HG03342 (cell line): ENCODE measurements around the gene FRAT2.
A peak's percentile ranks its signal among the peaks of the same experiment; 100 is the strongest.
"Not testable (repeated sequence)": the region's sequence is repeated elsewhere in the genome, so short reads cannot be mapped to it uniquely, and the experiment has no call there.

Experiments
- ATAC-seq: cut with Tn5 transposase; IDR thresholded peaks from one replicate; pipeline ENCODE4 v1.9.1; 2021; ENCODE audit warnings: mild to moderate bottlenecking, moderate library complexity; ENCODE audit not compliant: unreplicated experiment

FRAT2 gene

GRCh38 chr10:97292862-97293198 is 41.7 kb downstream of the FRAT2 start:
- ATAC-seq = no peak

GRCh38 chr10:97292097-97292861 is 42.2 kb downstream of the FRAT2 start, which contains the start of gene ARHGAP19:
Gene ARHGAP19, minus strand, starts transcription at chr10:97292637. Its CDS starts 10 bp downstream, at chr10:97292627.
- ATAC-seq = peak; percentile 95

- ATAC-seq = no peak
Measured at GRCh38 chr10:97291357-97292096, 43.0 kb downstream of the FRAT2 start.

- not testable (repeated sequence) for ATAC-seq
Measured at GRCh38 chr10:97290576-97291356, 43.8 kb downstream of the FRAT2 start.

DNA sequence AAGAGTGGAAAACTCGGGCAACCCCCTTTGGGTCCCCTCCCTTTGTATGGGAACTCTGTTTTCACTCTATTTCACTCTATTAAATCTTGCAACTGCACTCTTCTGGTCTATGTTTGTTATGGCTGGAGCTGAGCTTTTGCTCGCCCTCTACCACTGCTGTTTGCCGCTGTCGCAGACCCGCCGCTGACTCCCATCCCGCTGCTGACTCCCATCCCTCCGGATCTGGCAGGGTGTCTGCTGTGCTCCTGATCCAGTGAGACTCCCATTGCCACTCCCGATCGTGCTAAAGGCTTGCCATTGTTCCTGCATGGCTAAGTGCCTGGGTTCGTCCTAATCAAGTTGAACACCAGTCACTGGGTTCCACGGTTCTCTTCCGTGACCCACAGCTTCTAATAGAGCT is 44.5 kb downstream of the FRAT2 start:
- ATAC-seq = not testable (repeated sequence)
